IPS-18c (cell line): ENCODE measurements around the gene HRH4.

ENCODE experiments used
- H3K4me3 ChIP-seq: 2 replicates; pipeline ENCODE4 v1.7.0; 2013; ENCODE audit warnings: low read depth, mild to moderate bottlenecking, low read length, moderate library complexity; ENCODE audit not compliant: insufficient read depth
- H3K9me3 ChIP-seq: one replicate; pipeline ENCODE4 v1.6.1; 2013; ENCODE audit warnings: mild to moderate bottlenecking, low read length, moderate library complexity; ENCODE audit not compliant: control insufficient read depth, insufficient read depth

Gene HRH4, protein sequence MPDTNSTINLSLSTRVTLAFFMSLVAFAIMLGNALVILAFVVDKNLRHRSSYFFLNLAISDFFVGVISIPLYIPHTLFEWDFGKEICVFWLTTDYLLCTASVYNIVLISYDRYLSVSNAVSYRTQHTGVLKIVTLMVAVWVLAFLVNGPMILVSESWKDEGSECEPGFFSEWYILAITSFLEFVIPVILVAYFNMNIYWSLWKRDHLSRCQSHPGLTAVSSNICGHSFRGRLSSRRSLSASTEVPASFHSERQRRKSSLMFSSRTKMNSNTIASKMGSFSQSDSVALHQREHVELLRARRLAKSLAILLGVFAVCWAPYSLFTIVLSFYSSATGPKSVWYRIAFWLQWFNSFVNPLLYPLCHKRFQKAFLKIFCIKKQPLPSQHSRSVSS

DNA sequence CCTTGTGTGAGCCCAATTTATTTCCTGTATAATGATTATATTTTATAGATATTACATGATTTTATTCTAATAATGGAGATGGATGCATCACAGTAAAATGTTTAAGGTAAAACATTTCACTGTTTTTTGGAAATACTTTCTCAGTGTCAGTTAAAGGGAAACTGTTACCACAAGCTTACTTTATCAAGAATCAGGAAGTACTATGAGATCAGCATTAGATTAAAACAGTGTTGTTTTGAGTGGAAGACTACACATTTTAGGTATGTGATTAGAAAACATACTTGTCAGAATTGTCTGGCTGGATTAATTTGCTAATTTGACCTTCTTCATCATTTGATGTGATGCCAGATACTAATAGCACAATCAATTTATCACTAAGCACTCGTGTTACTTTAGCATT, at the start of gene HRH4:
Gene HRH4, plus strand, starts transcription at position 250 of the 400 bp plus-strand sequence. Its CDS starts 92 bp downstream, at position 342.
- H3K4me3 ChIP-seq: no peak within 1 kb of the TSS
- H3K9me3 ChIP-seq: no peaks in the 10 kb centered on the region

DNA sequence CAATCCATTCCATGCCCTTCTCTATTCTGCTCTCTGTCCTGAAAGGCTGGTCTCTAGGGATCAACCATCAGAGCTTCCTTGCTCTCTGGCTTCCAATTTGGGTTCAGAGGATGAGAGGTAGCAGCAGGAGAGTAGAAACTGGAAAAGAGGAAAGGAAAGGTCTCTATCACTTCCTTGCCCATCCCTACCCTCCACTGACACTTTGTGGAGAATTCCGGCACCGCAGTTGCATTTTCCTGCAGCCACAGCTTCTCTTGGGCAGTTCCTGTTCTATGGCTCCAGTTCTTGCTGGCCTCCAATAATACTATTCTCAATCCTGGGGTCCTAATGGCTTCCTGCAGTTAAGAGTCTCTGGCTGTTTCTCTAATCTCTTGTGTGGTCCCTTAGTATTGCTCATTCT, 47.3 kb upstream of the HRH4 start:
- H3K4me3 ChIP-seq: no peak overlapping the region
- no peaks in the 10 kb centered on the region for H3K9me3 ChIP-seq

DNA sequence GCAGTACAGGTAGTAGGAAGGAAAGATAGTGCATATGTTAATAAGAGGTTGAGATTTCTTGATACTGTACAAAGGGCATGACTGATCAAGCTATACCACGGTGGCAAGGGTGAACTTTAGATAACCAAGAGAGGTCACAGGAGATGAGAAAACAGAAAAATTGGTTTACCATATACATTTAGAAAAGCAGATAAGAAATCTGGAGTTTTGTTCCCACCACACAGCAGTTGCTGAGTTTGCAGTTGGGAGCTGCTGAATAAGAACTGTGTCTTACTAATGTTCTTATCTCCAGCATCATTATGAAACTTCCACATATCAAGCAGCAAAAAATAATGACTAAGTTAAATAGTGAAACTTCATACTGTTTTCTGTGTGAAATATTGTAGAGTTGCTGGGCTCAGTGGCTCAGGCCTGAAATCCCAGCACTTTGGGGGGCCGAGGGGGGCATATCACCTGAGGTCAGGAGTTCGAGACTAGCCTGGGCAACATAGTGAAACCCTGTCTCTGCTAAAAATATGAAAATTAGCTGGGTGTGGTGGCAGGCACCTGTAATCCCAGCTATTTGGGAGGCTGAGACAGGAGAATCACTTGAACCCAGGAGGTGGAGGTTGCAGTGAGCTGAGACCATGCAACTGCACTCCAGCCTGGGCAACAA, 46.0 kb upstream of the HRH4 start:
- no peak overlapping the region for H3K4me3 ChIP-seq
- no peaks in the 10 kb centered on the region for H3K9me3 ChIP-seq

DNA sequence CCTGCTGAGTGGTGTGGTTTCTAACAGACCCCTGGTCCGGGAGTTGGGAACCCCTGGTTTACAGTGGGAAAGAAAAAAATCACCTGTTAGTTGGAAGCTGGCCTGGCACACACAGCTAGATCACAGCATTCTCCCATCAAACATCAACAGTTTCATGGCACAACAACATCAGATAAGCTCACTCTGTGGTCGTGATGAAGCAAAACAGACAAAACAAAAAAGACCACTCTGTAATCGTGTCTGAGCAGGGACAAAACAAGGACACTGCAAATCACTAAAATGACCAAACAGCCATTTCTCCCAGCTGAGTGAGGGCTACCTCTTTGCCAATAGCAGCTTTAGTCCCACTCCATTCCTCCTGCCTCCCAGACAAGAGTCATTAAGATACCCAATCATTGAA, 43.0 kb upstream of the HRH4 start:
- Histone ChIP-seq H3K4me3 (no peak overlapping the region), H3K9me3 (no peaks in the 10 kb centered on the region)

DNA sequence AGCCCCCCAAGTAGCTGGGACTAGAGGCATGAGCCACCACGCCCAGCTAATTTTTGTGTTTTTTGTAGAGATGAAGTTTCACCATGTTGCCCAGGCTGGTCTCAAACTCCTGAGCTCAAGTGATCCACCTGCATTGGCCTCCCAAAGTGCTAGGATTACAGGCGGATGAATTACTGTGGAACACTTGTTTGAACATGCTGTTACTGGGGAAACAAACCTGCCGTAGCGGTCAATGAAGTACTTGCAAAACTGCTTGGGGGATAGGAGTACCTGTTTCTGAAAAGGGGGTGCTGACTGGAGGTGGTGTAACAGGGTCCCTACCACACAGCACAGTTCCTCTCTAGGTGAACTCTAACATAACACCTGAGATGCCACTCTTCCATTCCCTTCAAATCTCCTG, 39.9 kb upstream of the HRH4 start:
- H3K9me3 ChIP-seq: no peaks in the 10 kb centered on the region
- H3K4me3 ChIP-seq: no peak overlapping the region

DNA sequence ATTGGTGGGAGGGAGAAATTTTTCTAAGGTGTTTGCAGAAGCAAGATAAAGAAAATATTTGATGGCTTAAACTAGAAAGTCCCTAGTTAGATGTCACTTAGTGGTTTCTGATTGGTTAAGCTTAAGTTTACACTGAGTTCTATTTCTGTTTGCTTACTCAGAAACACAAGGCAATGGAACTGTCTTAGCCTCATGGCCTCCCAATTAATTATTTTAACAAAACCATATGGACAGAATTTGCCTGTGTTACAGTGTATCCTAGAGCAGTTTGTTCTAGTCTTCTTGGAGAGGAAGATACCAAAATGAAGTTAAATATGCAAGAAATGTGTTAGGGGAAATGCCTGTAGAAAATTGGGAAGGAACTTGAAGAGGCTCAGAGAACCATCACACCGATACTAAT, 38.6 kb upstream of the HRH4 start:
- Histone ChIP-seq H3K9me3 (no peaks in the 10 kb centered on the region), H3K4me3 (no peak overlapping the region)

DNA sequence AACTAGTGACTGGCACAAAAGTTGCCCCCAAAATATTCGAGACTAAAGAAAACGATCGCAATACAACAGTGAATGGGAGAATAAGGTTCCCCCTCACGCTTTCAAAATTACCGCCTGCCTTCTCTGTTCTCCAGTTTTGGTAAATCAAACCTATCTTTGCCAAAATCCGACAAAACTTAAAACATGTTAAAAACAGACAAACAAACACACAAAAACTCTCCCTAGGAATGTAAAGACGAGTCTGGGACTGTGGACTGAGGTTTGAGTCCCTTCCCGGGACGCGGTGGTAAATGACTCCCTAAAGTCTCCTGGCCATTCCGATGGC, 34.4 kb upstream of the HRH4 start:
- H3K4me3 ChIP-seq: peak overlapping the region; percentile 92
- no peaks in the 10 kb centered on the region for H3K9me3 ChIP-seq

DNA sequence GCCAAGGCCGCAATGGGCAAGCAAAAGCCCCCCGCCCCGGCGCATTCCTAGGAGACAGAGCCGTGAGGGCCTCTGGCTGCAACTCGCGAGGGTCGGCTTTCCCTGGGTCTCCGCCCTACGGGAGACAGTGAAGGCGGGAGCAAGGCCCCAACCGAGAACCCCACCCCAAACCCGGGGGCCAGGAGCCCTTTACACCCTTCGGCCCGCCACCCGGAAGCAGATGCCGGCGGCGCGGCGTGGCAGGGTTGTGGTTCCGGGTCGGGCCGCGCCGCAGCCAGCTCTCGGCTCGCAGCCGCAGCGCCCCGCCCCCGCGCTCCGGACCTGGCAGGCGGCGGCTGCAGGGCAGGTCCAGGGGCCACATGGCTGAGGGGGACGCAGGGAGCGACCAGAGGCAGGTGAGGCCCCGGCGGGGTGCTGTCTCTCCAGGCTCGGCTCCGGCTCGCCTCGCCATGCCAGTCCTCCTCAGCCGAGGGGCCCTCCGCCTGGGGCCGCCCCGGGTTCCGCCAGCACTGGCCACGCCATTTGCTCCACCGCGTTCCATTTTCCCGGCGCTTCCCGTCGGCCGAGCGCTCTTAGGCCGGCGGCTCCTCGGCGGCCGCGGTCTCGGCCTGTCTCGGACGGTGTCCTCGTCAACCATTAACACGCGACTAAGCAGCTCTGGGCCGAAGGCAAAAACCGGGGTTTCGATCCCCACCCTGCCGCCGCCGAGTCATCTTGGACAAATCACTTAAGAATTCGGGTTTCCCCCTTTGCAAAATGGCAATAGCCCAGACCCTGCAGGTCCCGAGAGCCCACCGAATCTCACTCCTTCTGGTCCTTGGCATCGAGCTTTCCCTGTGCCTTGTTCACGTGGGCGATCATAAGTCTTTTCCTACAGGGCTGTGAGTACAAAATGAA, 33.8 kb upstream of the HRH4 start, which contains the start of gene IMPACT:
Gene IMPACT, plus strand, starts transcription at position 273 of the 897 bp plus-strand sequence. Its CDS starts 87 bp downstream, at position 360.
- H3K4me3 ChIP-seq: peak within 1 kb of the TSS; percentile 92
- H3K9me3 ChIP-seq: no peaks in the 10 kb centered on the region

DNA sequence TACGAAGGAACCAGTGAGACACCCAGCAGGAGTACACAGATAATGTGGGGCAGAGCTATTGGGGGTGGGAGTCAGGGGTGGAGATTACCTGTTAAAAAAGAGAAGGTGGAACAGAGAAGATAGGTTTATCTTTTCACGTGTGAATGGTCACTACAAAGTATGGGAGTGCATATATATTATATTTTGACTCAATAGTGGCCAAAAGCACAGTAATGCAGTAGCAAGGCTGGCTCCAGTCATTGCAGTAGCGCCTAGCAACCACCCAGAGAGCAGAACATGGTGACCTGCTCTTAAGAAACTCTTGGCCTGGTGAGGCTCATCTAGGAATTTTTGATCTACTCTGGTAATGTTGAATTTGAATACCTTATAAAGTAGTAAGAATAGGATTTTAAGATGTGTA, 33.0 kb upstream of the HRH4 start:
- H3K4me3 ChIP-seq: peak overlapping the region; percentile 92

DNA sequence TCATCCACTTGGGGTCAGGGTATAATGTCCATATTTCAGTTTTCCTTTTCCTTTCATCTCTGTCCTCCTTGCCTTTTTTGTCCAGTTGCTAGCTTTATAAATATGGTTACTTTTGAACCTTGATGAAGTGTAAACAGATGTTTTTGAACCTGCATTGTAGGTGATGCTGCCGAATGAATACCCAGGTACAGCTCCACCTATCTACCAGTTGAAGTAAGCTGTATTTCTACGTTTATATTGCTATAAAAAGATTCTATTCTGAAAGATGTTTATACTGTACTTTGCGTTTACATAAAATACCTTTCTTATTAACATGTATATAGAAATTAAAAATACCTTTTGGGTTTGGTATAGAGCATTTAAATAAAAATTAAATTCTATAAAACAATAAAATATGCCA, 31.7 kb upstream of the HRH4 start:
- Histone ChIP-seq H3K4me3 (no peak overlapping the region), H3K9me3 (no peaks in the 10 kb centered on the region)

More for the DNA sequence above, 33.0 kb upstream of the HRH4 start:
- no peaks in the 10 kb centered on the region for H3K9me3 ChIP-seq

DNA sequence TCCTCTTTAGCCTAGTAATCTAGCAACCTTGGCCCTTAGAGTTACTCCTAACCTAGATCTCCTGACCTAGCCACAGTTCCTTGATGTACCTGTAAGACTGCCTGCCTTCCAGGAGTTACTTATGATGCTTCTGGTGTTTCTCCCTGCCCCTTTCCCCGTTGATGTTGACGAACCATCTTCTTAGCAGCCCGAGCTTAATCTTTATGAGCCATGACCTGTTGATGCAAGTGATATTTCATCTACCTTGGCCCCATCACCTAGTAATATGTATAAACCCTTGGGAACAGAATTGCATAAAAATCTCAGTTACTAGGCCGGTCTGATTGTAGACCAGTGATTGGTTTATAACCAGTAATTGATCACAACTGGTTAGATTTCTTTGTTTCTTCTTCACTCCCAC, 31.2 kb upstream of the HRH4 start:
- H3K4me3 ChIP-seq: no peak overlapping the region
- no peaks in the 10 kb centered on the region for H3K9me3 ChIP-seq

DNA sequence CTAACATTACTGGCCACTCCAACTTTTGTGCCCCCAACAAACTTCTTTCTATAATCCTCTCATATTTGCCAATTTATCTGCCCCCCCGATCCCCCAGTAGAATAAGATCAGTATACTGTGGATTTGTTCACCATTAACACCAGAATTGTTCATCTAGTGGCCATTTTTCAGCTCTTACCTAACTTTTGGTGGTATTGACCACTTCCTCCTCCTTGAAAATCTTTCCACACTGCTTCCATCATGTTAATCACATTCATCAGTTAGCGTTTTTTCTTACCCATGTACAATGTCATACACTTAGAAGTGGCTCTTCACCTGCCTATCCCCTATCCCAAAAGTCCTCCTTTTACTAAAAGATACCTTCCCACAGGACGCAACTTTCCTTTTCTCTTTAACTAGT, 27.8 kb upstream of the HRH4 start:
- Histone ChIP-seq H3K4me3 (no peak overlapping the region), H3K9me3 (no peaks in the 10 kb centered on the region)

DNA sequence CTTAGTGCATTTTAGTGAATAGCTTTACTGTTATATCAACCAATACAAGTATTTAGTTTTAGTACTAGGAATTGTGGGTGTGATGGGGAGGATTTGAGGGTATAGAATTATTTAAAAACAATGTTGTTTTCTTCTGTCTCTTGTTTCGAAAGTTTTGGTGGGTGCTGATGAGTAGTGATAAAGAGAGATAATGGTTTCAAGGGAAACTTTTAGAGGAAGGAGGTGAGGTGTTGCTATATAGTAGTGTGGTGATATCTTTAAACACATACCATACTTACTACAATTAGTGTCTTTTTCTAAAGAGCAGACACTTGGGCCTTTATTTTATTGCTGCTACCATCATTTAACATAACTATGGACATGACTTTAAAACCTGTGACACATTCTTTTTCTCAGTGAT, 23.5 kb upstream of the HRH4 start:
- no peak overlapping the region for H3K4me3 ChIP-seq
- H3K9me3 ChIP-seq: no peaks in the 10 kb centered on the region

DNA sequence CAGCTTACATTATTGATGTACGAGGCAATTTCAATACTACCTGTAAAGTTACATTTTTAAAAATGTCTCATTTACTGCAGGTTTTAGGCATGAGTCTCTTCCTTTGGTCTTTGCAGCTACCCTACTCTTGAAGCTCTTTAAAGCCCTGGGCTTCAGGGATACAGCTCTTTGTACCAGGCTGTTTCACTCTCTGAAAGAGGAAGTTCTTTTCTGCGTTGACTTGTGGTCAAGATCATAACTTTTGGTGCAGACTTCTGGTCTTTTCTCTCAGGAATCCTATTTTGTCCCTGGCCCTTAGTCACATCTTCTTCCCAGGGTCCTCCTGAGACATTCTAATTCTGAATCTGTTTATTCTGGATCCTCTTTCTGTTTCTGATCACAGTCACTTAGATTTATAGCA, 16.6 kb upstream of the HRH4 start:
- Histone ChIP-seq H3K9me3 (no peaks in the 10 kb centered on the region), H3K4me3 (no peak overlapping the region)

DNA sequence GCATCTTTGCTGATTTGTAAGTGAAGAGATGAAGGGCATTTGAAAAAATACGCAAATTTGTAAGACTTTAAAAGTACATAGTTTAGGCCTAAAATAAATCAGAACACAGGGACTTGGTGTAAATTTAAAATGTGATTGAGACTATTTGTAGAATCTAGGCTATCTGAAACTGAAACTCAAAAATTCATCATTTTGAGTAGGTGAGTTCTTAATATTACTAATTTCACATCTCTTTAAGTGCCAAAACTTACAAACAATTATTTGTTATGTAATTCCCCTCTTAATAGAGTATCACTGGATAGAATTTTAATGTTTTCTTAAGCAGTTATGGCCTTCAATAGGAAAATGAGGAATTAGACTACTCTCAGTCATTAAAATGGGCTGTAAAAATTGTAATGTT, 14.0 kb upstream of the HRH4 start:
- Histone ChIP-seq H3K9me3 (no peaks in the 10 kb centered on the region), H3K4me3 (no peak overlapping the region)

DNA sequence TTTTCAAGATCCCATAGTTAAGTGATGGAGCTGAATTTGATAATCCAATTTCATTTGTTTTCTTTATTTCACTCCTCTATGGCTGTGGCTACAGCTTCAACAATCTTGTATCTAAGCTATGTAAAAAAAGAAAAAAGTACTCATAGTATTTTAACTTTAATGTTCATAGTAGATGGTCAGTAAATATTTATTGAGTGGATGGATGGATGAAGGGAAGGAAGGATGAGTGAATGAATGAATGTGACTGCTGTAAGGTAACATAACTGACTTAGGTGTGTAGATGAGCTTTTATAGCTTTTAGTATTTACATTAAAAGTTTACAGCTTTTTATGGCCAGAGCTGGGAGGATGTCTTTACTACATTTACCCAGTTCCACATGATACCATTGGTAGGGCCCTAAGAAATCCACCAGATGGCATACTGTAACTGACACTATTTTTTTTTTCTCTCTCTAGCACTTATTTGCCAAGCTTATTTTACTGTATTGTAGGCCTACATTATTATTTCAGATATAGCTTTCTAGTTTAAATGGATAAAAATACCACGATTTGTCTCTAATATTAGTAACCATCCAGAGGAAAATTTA, 13.4 kb upstream of the HRH4 start:
- Histone ChIP-seq H3K9me3 (no peaks in the 10 kb centered on the region), H3K4me3 (no peak overlapping the region)

DNA sequence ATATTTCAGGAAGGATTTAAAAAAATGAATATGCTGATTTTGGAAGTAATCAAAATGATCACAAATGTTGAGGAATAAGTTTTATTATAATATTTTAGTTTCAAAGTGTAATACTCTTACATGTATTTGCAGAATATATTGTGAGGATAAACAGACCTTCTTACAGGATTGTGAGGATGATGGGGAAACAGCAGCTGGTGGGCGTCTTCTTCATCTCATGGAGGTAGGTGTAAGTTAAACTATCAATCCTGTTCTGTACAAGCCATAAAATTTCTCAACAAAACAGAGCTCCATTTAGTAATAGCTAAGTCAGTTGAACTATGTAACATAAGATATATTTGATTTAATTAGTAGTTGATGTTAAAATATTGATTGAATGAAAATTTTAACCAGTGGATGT, 12.5 kb upstream of the HRH4 start:
- Histone ChIP-seq H3K4me3 (no peak overlapping the region), H3K9me3 (no peaks in the 10 kb centered on the region)
